GM18873 (cell line): Measurements from ENCODE around the gene SLC22A4.

Experiments
- ATAC-seq: cut with Tn5 transposase; IDR thresholded peaks from one replicate; pipeline ENCODE4 v1.9.1; 2021; ENCODE audit warnings: mild to moderate bottlenecking, moderate library complexity, moderate number of reproducible peaks; ENCODE audit not compliant: unreplicated experiment, low FRiP score

The SLC22A4 gene

GRCh38 chr5:132323202-132323601 lies 29.0 kb downstream of the SLC22A4 start:
- ATAC-seq: no peak

GRCh38 chr5:132325691-132326090 lies 31.5 kb downstream of the SLC22A4 start:
- no peak for ATAC-seq

- no peak for ATAC-seq
Measured at GRCh38 chr5:132327252-132327955, 33.2 kb downstream of the SLC22A4 start.

- ATAC-seq: no peak
Measured at GRCh38 chr5:132334812-132335211, 40.6 kb downstream of the SLC22A4 start.

GRCh38 chr5:132335402-132335801 lies 41.2 kb downstream of the SLC22A4 start:
- ATAC-seq: no peak

GRCh38 chr5:132339502-132339901 lies 45.3 kb downstream of the SLC22A4 start:
- no peak for ATAC-seq

GRCh38 chr5:132342291-132343180 lies 48.3 kb downstream of the SLC22A4 start:
- ATAC-seq: no peak

GRCh38 chr5:132344775-132345514 lies 50.8 kb downstream of the SLC22A4 start:
- no peak for ATAC-seq

GRCh38 chr5:132353486-132353995 lies 59.3 kb downstream of the SLC22A4 start:
- no peak for ATAC-seq

GRCh38 chr5:132354381-132355139 lies 60.4 kb downstream of the SLC22A4 start:
- ATAC-seq: no peak

- no peak for ATAC-seq
Measured at GRCh38 chr5:132355140-132355765, 61.1 kb downstream of the SLC22A4 start.

GRCh38 chr5:132358775-132359174 lies 64.6 kb downstream of the SLC22A4 start:
- no peak for ATAC-seq

- ATAC-seq: no peak
Measured at GRCh38 chr5:132362086-132362485, 67.9 kb downstream of the SLC22A4 start.

- ATAC-seq: no peak
Measured at GRCh38 chr5:132363431-132364112, 69.4 kb downstream of the SLC22A4 start.

- ATAC-seq: no peak
Measured at GRCh38 chr5:132364319-132364718, 70.1 kb downstream of the SLC22A4 start.

- ATAC-seq: no peak
Measured at GRCh38 chr5:132365213-132365612, 71.0 kb downstream of the SLC22A4 start.

GRCh38 chr5:132368186-132368585 lies 74.0 kb downstream of the SLC22A4 start:
- ATAC-seq: no peak

GRCh38 chr5:132369007-132369473 lies 74.8 kb downstream of the SLC22A4 start:
- peak; percentile 13 for ATAC-seq
